K562 (cell line): ENCODE results near the gene MYO1A. TPM values are rescaled to one million over a fixed set of nuclear protein-coding genes. Genes with fewer than 3 reads are reported as not detected.
A peak's percentile ranks its signal among the peaks of the same experiment; 100 is the strongest.

Source experiments
- ASH1L ChIP-seq: fragments of 450-650 bp; IDR thresholded peaks from 2 replicates; pipeline ENCODE4 v1.6.1; 2018; ENCODE audit warnings: borderline replicate concordance, mild to moderate bottlenecking, low read depth; ENCODE audit not compliant: partially characterized antibody
- BCOR ChIP-seq: fragments of 450-650 bp; IDR thresholded peaks from 2 replicates; pipeline ENCODE4 v1.6.1; 2016
- DACH1 ChIP-seq: fragments of 450-650 bp; IDR thresholded peaks from 2 replicates; pipeline ENCODE4 v1.6.1; 2018; ENCODE audit not compliant: partially characterized antibody
- ELF2 ChIP-seq: fragments of 250-450 bp; sonication (Bioruptor Pico); IDR thresholded peaks from 2 replicates; pipeline ENCODE4 v1.5.0; 2021; ENCODE audit warnings: mild to moderate bottlenecking
- MAFF ChIP-seq: IDR thresholded peaks from 2 replicates; pipeline ENCODE4 v1.6.1; 2012; ENCODE audit warnings: low read length, improper control_type of control experiment
- MCM7 ChIP-seq, 2 experiments: fragments of 450-650 bp; IDR thresholded peaks; 2 replicates each; pipeline ENCODE4 v1.6.1; 2016 to 2018
- NR4A1 ChIP-seq, 2 experiments: fragments of 250-450 bp in 1 of 2; fragments of 450-650 bp in 1 of 2; sonication (Bioruptor Pico) in 1 of 2; IDR thresholded peaks; 2 replicates each; pipeline versions ENCODE4 v1.4.0 to v1.6.1; 2016 to 2020; ENCODE audit warnings: mild to moderate bottlenecking in 2 of 2, missing compliant biosample characterization in 1 of 2, missing genetic modification characterization in 1 of 2, moderate library complexity in 1 of 2
- POLR2AphosphoS5 ChIP-seq: IDR thresholded peaks from 2 replicates; pipeline ENCODE4 v1.6.1; 2011; ENCODE audit warnings: mild to moderate bottlenecking, low read depth, low read length, moderate library complexity; ENCODE audit not compliant: control insufficient read depth, insufficient read depth
- POLR2G ChIP-seq: fragments of 200-400 bp; formaldehyde crosslinking; IDR thresholded peaks from 2 replicates; pipeline ENCODE4 v1.6.1; 2017; ENCODE audit warnings: low read depth, mild to moderate bottlenecking, antibody characterized with exemption, low read length, moderate library complexity
- SIX5 ChIP-seq, 2 experiments: IDR thresholded peaks; 2 replicates each; pipeline ENCODE4 v1.6.1; 2011; ENCODE audit warnings: low read length in 2 of 2, borderline replicate concordance in 1 of 2, low read depth in 1 of 2, mild to moderate bottlenecking in 1 of 2, moderate library complexity in 1 of 2; ENCODE audit not compliant: insufficient read depth in 1 of 2
- U2AF2 ChIP-seq: fragments of 200-400 bp; formaldehyde crosslinking; optimal IDR thresholded peaks from 2 replicates; pipeline ENCODE3; 2017; ENCODE audit warnings: low read depth, mild to moderate bottlenecking, low read length
- ZNF518B ChIP-seq: fragments of 250-450 bp; sonication (Bioruptor Pico); IDR thresholded peaks from 2 replicates; pipeline ENCODE4 v1.5.0; 2021; ENCODE audit warnings: mild to moderate bottlenecking, moderate library complexity
- ZNF584 ChIP-seq: fragments of 200-800 bp; sonication (Bioruptor generic); IDR thresholded peaks from 2 replicates; pipeline ENCODE4 v1.6.1; 2016; ENCODE audit warnings: low read depth, mild to moderate bottlenecking, missing genetic modification characterization, missing compliant biosample characterization
- polyA plus RNA-seq, 8 experiments: library from polyadenylated mRNA; depleted of rRNA in 4 of 8; stranded (reverse) in 5 of 8; unstranded in 3 of 8; fragments of >200 nt; fragmentation: Nextera tagmentation in 2 of 8; fragmentation: Illumina TruSeq in 1 of 8; extraction: Ambion mirVana in 2 of 8; extraction: Trizol in 1 of 8; gene quantifications; 2 replicates each; pipeline versions ENCODE4 v1.2.1 to v1.2.3, GENCODE V29; 2011 to 2014; ENCODE audit warnings: inconsistent platforms in 1 of 8, missing spikeins in 1 of 8
- total RNA-seq, 7 experiments: library from RNA; depleted of rRNA in 6 of 7; stranded (reverse); fragments of >200 nt in 6 of 7; fragmentation: Illumina TruSeq in 2 of 7; extraction: Trizol in 2 of 7; gene quantifications; 2 replicates each; pipeline versions ENCODE4 v1.2.1 to v1.2.3, GENCODE V29; 2011 to 2021; ENCODE audit warnings: low replicate concordance in 1 of 7
- TF ChIP-seq, protein P1 (sequence below), 2 experiments: fragments of 450-650 bp; IDR thresholded peaks; 2 replicates each; pipeline ENCODE4 v1.6.1; 2018; ENCODE audit warnings: mild to moderate bottlenecking in 2 of 2, low read depth in 1 of 2; ENCODE audit not compliant: partially characterized antibody in 2 of 2
- TF ChIP-seq, protein P2 (sequence below): sonication (generic); formaldehyde crosslinking; IDR thresholded peaks from 2 replicates; pipeline ENCODE4 v1.4.0; 2020; ENCODE audit warnings: mild to moderate bottlenecking, missing genetic modification reagents

Gene MYO1A
- total and polyA plus RNA-seq, 9 of the 15 experiments (the other 6 are each of a cell fraction or from before 2014, with no cell fraction given) = 0.03 to 0.29 (median 0.14) TPM; not detected in 2

- TF ChIP-seq MCM7 (IDR thresholded peaks at IDR 0.05) = no peak
- TF ChIP-seq SIX5 (IDR thresholded peaks at IDR 0.05; ENCODE audit: borderline replicate concordance in 1 of 2, insufficient read depth in 1 of 2, low read depth in 1 of 2, low read length in 2 of 2) = no peak
- peak; percentile 49; the same call in 1 of the 2 replicates for TF ChIP-seq MAFF
- no peak for TF ChIP-seq ELF2 (CRISPR knock-in tag)
- TF ChIP-seq POLR2AphosphoS5 = no peak
- TF ChIP-seq BCOR = no peak
- no peak for TF ChIP-seq ZNF518B (CRISPR knock-in tag)
- no peak for TF ChIP-seq ASH1L
- no peak for TF ChIP-seq DACH1
- TF ChIP-seq, protein P1, sequence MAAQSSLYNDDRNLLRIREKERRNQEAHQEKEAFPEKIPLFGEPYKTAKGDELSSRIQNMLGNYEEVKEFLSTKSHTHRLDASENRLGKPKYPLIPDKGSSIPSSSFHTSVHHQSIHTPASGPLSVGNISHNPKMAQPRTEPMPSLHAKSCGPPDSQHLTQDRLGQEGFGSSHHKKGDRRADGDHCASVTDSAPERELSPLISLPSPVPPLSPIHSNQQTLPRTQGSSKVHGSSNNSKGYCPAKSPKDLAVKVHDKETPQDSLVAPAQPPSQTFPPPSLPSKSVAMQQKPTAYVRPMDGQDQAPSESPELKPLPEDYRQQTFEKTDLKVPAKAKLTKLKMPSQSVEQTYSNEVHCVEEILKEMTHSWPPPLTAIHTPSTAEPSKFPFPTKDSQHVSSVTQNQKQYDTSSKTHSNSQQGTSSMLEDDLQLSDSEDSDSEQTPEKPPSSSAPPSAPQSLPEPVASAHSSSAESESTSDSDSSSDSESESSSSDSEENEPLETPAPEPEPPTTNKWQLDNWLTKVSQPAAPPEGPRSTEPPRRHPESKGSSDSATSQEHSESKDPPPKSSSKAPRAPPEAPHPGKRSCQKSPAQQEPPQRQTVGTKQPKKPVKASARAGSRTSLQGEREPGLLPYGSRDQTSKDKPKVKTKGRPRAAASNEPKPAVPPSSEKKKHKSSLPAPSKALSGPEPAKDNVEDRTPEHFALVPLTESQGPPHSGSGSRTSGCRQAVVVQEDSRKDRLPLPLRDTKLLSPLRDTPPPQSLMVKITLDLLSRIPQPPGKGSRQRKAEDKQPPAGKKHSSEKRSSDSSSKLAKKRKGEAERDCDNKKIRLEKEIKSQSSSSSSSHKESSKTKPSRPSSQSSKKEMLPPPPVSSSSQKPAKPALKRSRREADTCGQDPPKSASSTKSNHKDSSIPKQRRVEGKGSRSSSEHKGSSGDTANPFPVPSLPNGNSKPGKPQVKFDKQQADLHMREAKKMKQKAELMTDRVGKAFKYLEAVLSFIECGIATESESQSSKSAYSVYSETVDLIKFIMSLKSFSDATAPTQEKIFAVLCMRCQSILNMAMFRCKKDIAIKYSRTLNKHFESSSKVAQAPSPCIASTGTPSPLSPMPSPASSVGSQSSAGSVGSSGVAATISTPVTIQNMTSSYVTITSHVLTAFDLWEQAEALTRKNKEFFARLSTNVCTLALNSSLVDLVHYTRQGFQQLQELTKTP (IDR thresholded peaks at IDR 0.05; ENCODE audit: low read depth in 1 of 2, partially characterized antibody in 2 of 2) = no peak
- TF ChIP-seq, protein P2, sequence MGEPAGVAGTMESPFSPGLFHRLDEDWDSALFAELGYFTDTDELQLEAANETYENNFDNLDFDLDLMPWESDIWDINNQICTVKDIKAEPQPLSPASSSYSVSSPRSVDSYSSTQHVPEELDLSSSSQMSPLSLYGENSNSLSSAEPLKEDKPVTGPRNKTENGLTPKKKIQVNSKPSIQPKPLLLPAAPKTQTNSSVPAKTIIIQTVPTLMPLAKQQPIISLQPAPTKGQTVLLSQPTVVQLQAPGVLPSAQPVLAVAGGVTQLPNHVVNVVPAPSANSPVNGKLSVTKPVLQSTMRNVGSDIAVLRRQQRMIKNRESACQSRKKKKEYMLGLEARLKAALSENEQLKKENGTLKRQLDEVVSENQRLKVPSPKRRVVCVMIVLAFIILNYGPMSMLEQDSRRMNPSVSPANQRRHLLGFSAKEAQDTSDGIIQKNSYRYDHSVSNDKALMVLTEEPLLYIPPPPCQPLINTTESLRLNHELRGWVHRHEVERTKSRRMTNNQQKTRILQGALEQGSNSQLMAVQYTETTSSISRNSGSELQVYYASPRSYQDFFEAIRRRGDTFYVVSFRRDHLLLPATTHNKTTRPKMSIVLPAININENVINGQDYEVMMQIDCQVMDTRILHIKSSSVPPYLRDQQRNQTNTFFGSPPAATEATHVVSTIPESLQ (CRISPR knock-in tag) = no peak
- TF ChIP-seq NR4A1 (CRISPR knock-in tag; IDR thresholded peaks at IDR 0.05) = no peak
- TF ChIP-seq NR4A1 (tag; IDR thresholded peaks at IDR 0.05) = no peak
- no peak for TF ChIP-seq U2AF2
- TF ChIP-seq POLR2G = no peak
- no peak for TF ChIP-seq ZNF584 (CRISPR knock-in tag)
Observed at GRCh38 chr12:56991319-56992246, 58.3 kb downstream of the MYO1A start (continued).
